K562 treated with DMSO at 1 percent for 48 hours (cell line): ENCODE data around the gene ERCC4. TPM values are rescaled to one million over a fixed set of nuclear protein-coding genes. Genes with fewer than 3 reads are reported as not detected.

Experiments used
- total RNA-seq: library from RNA; unstranded; fragments of 300-600 nt; gene quantifications from 2 replicates; pipeline ENCODE4 v1.2.3, GENCODE V29; 2022; ENCODE audit warnings: low replicate concordance; ENCODE audit errors: extremely low read depth

Gene ERCC4
- total RNA-seq: not detected in 2 replicates

DNA sequence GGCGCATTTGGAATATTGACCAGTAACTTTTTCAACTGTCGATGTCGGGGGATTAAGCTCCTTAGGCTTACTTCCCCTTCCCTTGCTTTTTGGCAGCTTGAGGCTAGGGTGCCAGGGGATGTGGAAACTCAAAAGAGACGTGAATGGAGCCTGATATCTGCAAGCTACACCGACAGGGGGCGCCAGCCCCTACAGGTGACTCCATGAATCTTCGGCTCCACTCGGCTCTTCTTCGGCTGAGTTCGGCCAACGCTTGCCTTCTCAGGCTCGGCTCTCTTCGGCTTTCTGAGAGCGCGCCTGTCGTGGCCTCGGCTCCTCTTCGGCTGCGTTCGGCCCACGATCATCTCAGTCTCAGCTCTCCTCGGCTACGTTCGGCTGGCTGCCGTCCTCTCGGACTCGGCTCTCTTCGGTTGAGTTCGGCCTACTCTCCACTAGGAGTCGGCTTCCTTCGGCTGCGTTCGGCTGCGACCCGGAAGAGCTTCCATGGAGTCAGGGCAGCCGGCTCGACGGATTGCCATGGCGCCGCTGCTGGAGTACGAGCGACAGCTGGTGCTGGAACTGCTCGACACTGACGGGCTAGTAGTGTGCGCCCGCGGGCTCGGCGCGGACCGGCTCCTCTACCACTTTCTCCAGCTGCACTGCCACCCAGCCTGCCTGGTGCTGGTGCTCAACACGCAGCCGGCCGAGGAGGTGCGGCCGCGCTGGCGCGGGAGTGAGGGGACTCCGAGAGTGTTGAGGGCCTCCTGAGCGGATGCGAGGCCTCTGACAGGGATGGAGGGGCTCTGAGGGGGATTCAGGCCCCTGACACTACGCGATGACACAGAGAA, at the start of gene ERCC4:
Gene ERCC4 (plus strand): TSS at position 472 of the 827 bp plus-strand sequence. CDS start 12 bp downstream, at position 484.

Other genes starting within 250 kb of the ERCC4 start
- gene MRTFB, start 151.2 kb downstream of the ERCC4 start, total RNA-seq: not detected in 2 replicates